Kidney capillary endothelial cell (primary cell): ENCODE results near the gene RASSF8.
"Not testable (repeated sequence)": the region's sequence is repeated elsewhere in the genome, so short reads cannot be mapped to it uniquely, and the experiment has no call there.

Experiments used
- DNase-seq: peaks from one replicate; pipeline ENCODE4 v3.0.0-alpha.2; 2018; ENCODE audit warnings: low spot score

Gene RASSF8

DNA sequence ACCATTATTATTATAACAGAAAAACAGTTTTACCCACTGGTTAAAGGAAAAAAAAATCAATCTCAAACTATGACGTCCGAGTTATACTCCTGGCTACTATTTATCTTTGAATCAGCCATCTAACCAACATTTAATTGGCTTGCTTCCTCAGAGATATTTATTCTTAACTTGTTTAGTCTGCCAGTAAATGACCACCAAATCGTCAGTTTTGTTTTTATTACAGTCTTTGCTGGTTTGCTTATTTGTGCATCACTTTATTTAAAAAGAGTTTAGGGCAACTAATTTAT lies 71.2 kb downstream of the RASSF8 start:
- DNase-seq, result no peak

DNA sequence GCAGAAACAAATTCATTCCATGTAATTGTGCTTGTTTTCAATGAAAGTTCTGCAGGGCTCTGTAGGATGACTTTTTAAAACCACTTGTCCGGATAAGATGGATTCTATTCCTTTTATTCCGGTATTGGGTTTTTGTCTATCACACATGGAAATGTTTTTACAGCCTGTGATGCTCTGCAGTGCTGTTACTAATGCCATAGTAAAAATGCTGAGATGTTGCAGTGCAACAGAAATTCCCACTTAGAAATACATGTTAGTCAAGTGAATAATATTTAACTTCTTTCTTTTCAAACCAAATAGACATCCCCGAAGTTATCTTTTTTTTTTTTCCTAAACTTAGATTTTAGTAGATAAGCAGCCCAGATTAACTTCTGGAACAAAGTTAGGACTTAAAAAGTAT lies 71.9 kb downstream of the RASSF8 start:
- DNase-seq, result no peak

DNA sequence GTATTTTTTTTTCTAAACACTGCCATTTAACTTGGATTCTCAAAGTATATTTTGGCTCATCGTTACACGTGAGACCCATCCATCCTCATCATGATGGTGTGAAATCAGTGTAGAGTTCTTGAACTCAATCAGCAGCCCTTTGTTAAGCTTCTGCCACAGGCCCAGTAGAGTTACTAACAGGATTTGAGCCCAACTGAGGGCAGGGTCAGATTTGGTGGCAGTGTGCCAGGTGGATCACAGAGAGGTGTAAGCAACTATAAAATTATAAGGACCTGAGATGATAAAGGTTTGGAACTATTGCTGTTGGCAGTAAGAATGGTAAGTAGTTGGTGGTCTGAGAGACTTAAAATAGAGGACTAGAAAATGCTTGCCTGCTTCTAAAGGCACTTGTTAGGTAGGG lies 72.8 kb downstream of the RASSF8 start:
- no peak for DNase-seq

DNA sequence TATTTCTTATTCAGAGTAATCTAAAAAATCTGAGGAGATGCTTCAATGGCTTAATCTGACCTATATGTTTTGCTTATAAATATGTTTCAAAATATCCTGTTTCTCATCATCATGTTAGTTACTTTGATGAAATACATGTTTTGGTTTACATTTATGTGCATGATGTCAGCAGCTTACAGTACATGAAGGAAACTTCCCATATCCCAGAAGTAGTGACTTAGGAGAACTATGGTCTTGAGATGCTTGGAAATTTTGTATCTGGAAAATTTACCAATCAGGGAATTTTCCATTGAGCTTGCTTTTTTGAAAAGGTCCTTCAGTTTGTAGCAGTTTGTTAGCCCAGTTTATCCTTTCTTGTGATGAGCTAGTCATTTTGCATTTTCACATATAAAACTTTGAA lies 73.3 kb downstream of the RASSF8 start:
- no peak for DNase-seq

DNA sequence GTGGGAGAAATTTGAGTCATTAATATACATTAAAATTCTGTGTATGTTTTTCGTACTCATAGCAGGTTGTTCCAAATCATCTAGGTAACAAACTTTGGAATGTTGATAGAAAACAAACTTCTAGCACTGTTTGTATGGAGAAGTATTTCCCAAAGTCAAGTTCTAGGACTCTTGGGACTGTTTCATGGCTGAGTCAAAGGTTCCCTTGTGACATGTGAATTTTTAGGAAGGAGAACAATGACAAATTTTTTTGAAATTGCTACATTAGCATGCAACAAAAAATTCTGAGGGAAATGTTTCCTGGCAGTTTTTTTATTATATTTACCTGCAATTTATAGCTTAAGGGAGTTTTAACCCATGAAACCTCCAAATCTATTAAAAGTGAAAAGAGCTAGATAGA lies 73.8 kb downstream of the RASSF8 start:
- DNase-seq, result no peak

DNA sequence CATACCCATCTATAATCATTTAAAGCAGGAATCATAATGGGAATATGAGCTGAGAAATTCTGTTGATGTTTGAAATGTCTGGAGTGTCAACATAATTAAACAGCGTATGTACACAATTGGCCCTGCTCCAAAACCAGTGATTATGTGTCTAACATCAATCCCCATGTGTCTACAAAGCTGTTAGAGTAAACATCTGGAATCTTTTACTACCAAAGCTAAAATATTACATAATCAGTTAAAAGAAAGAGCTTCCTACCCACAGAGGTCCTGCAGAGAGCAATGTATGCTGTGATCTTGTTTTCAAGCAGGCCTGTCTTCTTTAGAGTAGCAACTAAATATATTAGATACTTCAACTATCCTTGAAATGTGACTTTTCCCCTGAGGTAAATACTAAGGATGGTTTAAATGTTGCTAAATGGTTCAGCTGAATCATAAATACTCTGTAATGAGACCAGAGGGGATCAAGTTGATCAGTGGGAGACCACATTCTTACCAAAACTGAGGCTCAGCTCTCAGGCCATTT lies 74.3 kb downstream of the RASSF8 start:
- DNase-seq, result no peak

DNA sequence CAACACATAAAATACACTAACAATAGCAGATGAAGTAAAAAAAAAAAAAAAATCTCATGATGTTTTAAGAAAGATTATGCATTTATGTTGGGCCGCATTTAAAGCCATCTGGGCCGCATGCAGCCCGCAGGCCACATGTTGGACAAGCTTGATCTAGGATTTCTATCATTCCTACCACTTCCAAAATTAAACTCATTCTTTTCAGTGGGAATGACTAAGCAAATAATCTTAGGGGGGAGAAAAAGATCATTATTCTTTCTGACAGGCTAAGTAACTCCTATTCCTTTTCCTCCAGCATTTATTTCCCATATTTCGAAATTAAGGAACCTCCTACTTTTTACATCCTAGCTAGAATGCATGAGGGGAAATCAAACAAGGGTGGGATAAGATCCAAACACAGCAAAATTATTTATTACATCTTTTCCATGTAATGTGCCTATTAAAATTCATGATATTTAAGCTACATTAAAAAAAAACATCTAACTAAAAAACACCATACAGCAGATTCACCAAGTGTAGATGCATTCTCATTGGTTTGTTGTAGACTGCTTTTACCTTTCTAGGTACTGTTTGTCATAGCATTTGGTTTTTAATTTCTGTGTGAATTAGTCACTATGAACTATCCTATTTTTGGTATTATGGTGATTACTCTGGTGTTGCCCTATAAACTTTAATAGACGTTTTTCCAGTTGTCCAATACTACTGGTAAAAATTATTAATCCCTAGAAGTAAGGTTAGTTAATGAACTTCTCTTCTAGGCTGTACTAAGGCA lies 76.1 kb downstream of the RASSF8 start:
- DNase-seq, result no peak

DNA sequence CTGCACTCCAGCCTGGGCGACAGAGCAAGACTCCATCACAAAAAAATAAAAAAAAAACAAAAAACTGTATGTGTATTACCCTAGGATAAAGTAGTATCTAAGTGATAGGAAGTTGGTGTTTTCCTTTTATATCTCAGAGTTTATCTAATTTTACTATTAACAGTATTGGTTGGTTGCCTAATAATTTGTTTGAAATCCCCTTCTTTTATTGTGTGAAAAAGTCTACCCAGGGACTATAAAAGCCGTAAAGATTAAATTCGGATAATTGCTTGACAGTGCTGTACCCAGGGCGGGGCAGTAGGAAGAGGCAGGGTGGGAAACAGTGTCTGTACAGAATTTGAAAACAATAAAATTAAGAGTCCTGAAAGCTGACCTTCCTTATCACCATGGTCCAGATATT lies 78.4 kb downstream of the RASSF8 start:
- no peak for DNase-seq

DNA sequence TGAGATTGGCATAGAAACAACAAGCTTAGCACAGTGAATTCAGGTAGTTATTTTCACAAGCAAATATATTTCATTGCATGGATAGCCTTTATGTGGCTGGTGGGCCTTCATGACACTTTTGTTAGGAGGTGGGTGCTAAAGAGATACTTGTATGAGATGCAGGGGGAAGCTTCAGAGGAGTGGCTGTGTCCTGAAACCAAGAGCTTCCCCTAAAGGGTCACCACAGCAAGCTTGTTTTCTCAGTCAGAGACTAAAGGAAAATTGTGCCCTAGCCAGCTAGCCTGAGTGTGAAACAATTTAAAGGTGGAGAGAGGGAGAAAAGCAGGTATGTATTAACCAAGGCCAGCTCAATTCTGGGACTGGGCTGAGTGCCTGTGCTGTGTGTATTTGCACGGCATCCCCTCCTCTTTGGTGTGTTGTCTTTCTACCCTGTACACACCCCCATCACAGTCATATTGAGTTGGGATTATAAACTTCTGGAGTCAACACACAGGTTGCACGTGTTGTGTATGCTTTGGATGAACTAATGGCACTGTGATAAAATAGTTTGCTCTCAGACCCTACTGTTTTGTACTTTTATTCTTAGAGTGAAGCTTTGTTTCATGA lies 79.2 kb downstream of the RASSF8 start:
- DNase-seq, result no peak

DNA sequence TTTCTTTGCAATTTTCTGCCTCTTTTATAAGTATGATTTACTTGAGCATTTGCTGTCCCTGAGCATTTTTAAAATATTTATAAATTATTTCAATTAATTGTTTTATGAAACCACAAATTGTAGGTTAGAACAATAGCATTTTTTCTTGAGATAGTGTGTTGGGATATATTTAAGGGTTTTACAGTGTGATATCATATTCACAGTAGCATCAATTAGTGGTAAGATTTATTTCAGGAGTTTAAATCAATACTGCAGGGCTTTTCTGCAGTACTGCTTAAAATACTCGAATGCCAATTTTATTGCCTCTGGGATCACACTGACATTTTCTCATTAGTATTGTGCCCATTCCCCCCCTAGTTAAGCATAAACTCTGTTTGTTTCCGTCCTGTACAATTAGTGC lies 84.2 kb downstream of the RASSF8 start:
- DNase-seq, result no peak

DNA sequence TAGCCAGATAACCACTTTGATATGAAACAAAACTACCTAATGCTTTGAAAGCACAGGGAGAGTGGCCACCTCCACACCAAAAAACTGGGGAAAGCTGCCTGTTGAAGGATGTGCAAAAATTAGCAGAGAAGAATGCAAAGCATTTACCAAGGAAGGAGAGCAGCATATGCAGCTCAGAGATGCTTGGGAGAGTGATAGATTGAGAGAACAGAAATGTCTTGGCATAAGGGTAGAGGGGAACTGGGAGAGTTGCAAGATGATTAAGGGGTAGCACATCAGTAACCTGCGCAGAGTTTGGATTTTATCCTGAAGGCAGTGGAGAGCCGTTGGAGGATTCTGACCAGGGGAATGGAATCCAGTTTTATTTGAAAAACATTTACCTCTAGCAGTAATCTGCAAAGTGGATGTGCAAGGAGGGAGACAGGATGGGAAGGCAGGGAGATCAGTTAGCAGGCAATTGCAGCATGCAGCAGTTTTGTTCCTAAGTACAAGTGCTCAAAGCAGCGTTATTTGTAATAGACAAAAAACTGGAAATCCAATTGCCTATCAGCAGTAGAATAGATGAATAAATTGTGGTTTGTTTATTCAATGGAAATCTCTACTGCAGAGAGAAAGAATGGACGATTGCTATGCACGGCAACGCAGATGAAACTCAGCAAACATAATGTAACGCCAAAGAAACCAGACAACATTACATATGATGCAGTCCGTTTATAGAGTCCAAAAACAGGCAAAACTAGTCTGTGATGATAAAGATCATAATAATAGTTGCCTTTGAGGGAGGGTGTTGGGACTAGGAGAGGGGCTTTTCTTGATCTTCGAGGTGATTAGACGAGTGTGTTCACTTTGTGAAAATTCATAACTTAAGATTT lies 84.9 kb downstream of the RASSF8 start:
- no peak for DNase-seq

DNA sequence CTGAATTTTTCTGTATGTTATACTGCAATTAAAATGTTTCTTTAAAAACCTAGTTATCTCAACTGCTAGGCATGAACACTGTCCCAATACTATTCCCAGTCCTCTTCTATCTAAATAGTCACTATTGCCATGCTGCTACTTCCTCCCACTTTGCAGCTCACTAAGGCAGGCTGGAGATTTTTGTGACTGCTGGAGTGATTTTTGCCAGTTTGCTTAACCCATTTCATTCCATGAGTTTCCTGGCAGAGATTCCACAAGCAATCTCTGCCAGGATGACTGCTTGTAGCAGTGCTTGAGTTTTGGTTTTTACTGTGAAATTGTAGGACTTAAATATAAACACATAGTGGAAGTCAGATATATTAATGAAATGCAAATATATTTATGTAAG lies 85.5 kb downstream of the RASSF8 start:
- no peak for DNase-seq

DNA sequence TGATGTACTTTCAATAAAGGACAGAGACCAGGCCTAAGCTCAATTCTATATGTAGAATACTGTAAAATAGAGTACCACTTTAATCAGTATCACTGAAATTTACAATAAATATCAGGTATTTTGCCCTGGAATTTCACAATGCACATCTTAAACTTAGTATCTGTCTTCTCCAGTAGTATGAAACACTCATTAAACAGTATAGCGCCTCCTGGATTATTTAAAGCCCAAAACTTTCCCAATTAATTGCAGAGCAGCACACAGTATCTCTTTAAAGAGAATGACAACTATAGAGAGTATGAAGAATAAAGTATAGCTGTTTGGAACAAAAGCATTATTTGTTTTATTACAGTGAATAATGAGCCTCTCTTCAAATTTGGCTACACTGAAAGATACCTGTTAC lies 86.1 kb downstream of the RASSF8 start:
- DNase-seq, result no peak

DNA sequence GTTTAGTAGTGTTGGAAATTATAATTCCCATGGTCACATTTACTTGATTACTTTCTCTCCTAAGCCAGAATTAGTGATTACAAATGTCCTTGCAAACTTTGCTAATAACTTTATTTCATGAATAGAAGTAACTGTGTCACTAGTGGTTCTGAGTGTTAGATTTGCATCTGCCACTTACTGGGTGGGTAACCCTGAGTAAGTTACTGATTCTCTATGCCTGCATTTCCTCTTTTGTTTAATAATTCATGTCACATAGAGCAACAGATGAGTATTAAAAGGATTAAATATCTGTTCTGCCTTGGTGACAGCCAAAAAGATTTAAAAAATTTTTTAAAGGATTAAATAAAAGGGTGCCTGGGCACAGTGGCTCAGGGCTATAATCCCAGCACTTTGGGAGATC lies 87.7 kb downstream of the RASSF8 start:
- no peak for DNase-seq

DNA sequence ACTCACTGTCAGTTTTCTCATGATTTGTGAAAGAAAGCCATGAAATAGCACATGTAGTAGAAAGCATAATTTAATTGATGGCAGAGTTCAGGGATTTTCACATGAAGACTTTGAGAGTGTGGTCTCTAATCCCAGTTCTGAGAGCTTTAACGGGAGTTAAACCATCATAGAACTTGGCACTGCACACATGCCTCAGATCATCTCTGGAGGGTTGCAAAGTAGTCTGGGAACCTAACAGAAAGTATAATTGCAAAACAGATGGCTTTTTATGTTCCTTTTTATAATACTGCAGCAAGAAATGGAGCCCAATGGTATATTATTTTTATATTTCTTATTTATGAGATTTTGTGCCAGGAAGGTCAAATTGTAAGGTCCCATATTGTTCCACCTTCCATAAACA lies 88.4 kb downstream of the RASSF8 start:
- DNase-seq, result no peak

DNA sequence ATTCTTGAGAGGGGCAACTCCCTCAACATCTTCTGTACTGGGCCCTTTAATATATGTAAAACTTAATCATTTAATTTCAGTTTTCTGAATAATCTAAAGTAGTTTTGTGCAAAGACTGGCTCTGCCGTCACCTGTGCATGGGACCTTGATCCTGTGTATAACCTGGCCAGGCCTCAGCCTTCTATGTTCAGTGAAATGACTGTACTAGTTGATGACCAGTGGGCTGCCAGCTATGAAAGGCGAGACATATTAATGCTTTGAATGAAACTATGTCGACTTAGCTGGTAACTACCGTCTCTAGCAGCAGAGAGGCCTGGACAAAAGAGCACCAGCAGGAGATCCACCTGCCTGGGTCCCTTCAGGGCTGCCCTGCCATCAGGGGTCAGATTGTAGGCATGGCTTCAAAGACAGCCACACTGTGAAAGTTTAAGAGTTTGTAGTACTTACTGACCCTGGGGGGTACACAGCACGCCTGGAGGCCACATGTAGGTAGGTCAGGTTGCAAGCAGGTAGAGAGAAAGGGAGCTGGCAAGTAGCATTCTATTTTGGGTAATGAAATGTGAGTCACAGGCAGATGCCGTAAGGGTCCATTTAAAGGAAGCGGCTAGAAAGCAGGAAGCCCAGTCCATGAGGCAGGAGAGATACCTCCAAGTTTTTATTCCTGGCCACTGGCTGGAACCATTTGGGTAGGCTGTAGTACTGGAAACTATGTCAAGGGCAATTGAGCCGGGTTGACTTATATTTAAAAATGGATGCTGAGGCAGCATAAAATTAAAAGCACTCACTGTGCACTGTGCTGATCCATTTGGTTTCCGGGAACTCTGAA lies 89.1 kb downstream of the RASSF8 start:
- peak; percentile 17 for DNase-seq

DNA sequence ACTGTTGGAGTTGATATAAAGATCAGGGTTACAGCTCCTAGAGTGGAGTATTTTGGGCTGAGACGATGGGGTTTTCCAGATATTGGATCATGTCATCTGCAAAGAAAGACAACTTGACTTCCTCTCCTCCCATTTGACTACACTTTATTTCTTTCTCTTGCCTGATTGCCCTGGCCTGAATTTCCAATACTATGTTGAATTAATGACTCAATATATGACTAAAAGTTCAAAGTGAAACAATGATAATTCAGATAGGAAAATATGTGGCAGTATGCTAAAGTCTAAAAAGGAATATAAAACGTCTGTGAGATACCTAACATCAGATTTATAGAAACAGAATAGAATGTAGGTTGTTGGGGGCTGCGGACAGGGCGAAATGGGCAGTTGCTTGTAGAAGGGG lies 94.2 kb downstream of the RASSF8 start:
- no peak for DNase-seq

DNA sequence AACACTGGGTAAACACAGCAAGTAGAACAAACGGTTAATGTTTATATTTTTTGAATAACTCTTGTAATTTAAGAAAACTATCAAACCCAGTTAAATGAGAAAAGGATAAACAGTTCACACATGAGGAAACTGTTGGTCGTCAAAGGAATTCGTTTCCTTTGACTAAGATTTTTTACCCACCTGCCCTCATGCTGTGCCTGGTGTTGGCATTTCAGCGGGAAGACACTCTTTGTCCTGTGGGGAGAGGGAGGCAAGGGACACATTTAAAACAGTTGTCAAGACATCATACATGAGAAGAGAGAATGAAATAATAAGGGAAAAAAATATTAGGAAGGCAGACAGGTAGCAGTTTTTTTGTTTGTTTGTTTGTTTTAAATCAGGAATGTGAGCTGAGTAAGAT lies 95.9 kb downstream of the RASSF8 start:
- no peak for DNase-seq

DNA sequence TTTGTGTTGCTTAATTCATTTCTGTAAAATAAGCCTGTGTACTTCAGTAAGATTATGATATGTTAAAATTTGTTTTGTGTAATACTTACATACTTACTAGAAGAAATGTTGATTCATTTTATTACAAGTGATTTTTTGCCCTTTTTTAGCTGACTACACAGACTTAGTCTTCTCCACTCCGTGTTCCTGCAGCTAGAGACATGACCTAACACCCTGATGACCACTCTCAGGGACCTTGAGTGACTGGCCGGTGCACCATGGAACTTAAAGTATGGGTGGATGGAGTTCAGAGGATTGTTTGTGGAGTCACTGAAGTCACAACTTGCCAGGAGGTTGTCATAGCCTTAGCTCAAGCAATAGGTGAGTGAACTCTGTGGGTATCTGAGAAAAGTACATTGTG lies 96.6 kb downstream of the RASSF8 start:
- no peak for DNase-seq

DNA sequence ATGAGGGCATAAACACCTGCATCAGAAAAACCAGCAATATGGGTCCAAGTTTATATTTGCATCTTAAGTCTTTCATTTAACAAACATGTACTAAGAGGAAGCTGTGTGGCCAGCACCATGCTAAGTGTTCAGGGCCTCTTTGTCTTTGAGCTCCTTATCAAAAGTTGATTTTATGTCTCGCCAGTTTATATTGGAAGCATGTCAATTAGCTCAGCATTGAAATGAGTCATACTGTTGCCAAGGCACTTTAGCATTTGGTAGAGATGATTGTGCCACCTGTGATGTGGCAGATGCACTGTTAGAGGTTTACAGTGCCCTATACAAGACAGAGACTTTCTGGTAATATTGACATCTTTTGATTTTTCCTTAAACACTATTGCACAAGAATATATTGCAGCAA lies 97.9 kb downstream of the RASSF8 start:
- DNase-seq, result no peak

DNA sequence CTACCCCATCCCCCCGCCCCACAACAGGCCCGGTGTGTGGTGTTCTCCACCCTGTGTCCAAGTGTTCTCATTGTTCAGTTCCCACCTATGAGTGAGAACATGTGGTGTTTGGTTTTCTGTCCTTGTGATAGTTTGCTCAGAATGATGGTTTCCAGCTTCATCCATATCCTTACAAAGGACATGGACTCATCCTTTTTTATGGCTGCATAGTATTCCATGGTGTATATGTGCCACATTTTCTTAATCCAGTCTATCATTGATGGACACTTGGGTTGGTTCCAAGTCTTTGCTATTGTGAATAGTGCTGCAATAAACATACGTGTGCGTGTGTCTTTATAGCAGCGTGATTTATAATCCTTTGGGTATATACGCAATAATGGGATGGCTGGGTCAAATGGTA lies 98.8 kb downstream of the RASSF8 start:
- DNase-seq, result not testable (repeated sequence)

DNA sequence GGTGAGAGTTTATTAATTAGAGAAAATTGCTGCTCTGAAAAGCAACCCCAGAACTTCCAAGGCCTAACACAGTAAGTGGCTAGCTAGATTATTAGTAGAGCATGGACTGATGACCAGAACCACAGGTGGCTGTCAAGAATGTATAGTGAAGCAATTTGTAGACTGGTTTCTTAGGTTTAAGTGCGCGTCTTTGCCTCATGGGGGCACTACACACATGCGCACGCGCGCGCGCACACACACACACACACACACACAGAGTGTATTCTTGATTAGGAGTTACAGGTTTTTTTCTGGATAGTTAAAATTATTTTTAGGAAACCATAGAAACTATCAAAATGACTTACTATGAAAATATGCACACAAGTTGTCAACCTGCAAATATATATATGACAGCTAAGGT lies 99.8 kb downstream of the RASSF8 start:
- DNase-seq, result no peak
